GM23338 (cell line): ENCODE results near the gene AANAT. TPM values are rescaled to one million over a fixed set of nuclear protein-coding genes. Genes with fewer than 3 reads are reported as not detected.

Experiments used
- ATAC-seq: fragments of 200-7000 bp; cut with Tn5 transposase; 3 replicates; pipeline ENCODE4 v1.9.1; 2020
- DNase-seq: peaks from one replicate; pipeline ENCODE4 v3.0.0-alpha.2; 2015; ENCODE audit warnings: low spot score
- H2AFZ ChIP-seq: fragments of 200-600 bp; sonication (generic); 2 replicates; pipeline ENCODE4 v1.8.0; 2016; ENCODE audit warnings: antibody characterized with exemption, mild to moderate bottlenecking, moderate library complexity
- H3F3A ChIP-seq: fragments of 200-600 bp; sonication (generic); replicated peaks from 2 replicates; pipeline ENCODE4 v1.8.0; 2017; ENCODE audit warnings: antibody characterized with exemption, mixed run types, low read depth
- H3K27ac ChIP-seq: fragments of 200-600 bp; sonication (generic); 2 replicates; pipeline ENCODE4 v1.6.1; 2016; ENCODE audit warnings: low read depth
- H3K27me3 ChIP-seq: fragments of 200-600 bp; sonication (generic); 2 replicates; pipeline ENCODE4 v1.8.0; 2016; ENCODE audit warnings: mild to moderate bottlenecking, mixed run types, moderate library complexity; ENCODE audit not compliant: insufficient read depth
- H3K36me3 ChIP-seq: fragments of 200-600 bp; sonication (generic); 2 replicates; pipeline ENCODE4 v1.8.0; 2016; ENCODE audit warnings: mild to moderate bottlenecking; ENCODE audit not compliant: insufficient read depth
- H3K4me1 ChIP-seq: fragments of 200-600 bp; sonication (generic); 2 replicates; pipeline ENCODE4 v1.8.0; 2016; ENCODE audit warnings: mild to moderate bottlenecking, moderate library complexity; ENCODE audit not compliant: insufficient read depth
- H3K4me2 ChIP-seq: fragments of 200-600 bp; sonication (generic); 2 replicates; pipeline ENCODE4 v1.7.1; 2017; ENCODE audit warnings: mixed run types
- H3K4me3 ChIP-seq: fragments of 200-600 bp; sonication (generic); 2 replicates; pipeline ENCODE4 v1.6.1; 2016; ENCODE audit warnings: mixed run types
- H3K79me2 ChIP-seq: fragments of 200-600 bp; sonication (generic); replicated peaks from 2 replicates; pipeline ENCODE4 v1.8.0; 2017; ENCODE audit warnings: mild to moderate bottlenecking; ENCODE audit not compliant: insufficient read depth
- H3K9me2 ChIP-seq: fragments of 200-600 bp; sonication (generic); 2 replicates; pipeline ENCODE4 v1.8.0; 2017; ENCODE audit not compliant: insufficient read depth
- H4K20me1 ChIP-seq: fragments of 200-600 bp; sonication (generic); replicated peaks from 2 replicates; pipeline ENCODE4 v1.8.0; 2017; ENCODE audit warnings: mild to moderate bottlenecking; ENCODE audit not compliant: insufficient read depth
- H3K27ac Mint-ChIP-seq: 2 replicates; pipeline ENCODE4 v1.8.0; 2020; ENCODE audit warnings: inconsistent platforms, mild to moderate bottlenecking, moderate library complexity, mixed read lengths
- H3K27me3 Mint-ChIP-seq: 3 replicates; pipeline ENCODE4 v1.8.0; 2022; ENCODE audit warnings: low read depth, mild to moderate bottlenecking, moderate library complexity, mixed read lengths, inconsistent platforms; ENCODE audit not compliant: insufficient read depth, poor library complexity
- H3K36me3 Mint-ChIP-seq: 3 replicates; pipeline ENCODE4 v1.8.0; 2021; ENCODE audit warnings: low read depth, mild to moderate bottlenecking, inconsistent platforms, moderate library complexity, mixed read lengths
- H3K4me1 Mint-ChIP-seq: 3 replicates; pipeline ENCODE4 v1.8.0; 2020; ENCODE audit warnings: mild to moderate bottlenecking, inconsistent platforms, mixed read lengths
- H3K4me3 Mint-ChIP-seq: 3 replicates; pipeline ENCODE4 v1.8.0; 2021; ENCODE audit warnings: moderate library complexity, mild to moderate bottlenecking, inconsistent platforms, mixed read lengths
- H3K9me3 Mint-ChIP-seq: 3 replicates; pipeline ENCODE4 v1.8.0; 2020; ENCODE audit warnings: moderate library complexity, mild to moderate bottlenecking, inconsistent platforms, mixed read lengths
- EZH2phosphoT487 ChIP-seq: fragments of 200-600 bp; sonication (generic); IDR thresholded peaks from one replicate; pipeline ENCODE4 v1.8.1; 2018; ENCODE audit warnings: antibody characterized with exemption; ENCODE audit not compliant: unreplicated experiment
- JUNB ChIP-seq: IDR thresholded peaks from one replicate; pipeline ENCODE4 v1.6.1; 2016; ENCODE audit warnings: antibody characterized with exemption; ENCODE audit not compliant: unreplicated experiment
- NANOG ChIP-seq: IDR thresholded peaks from 2 replicates; pipeline ENCODE4 v1.6.1; 2016; ENCODE audit warnings: antibody characterized with exemption, borderline replicate concordance
- STAT1 ChIP-seq: IDR thresholded peaks from one replicate; pipeline ENCODE4 v1.6.1; 2016; ENCODE audit warnings: antibody characterized with exemption; ENCODE audit not compliant: unreplicated experiment
- ZNF331 ChIP-seq: fragments of 250-450 bp; sonication (Bioruptor Pico); IDR thresholded peaks from 2 replicates; pipeline ENCODE4 v1.5.0; 2020; ENCODE audit warnings: low read depth, mild to moderate bottlenecking, moderate library complexity
- polyA plus RNA-seq: library from polyadenylated mRNA; unstranded; fragments of >200 nt; fragmentation: Nextera tagmentation; extraction: Ambion mirVana; gene quantifications from 2 replicates; pipeline ENCODE4 v1.2.1, GENCODE V29; 2016
- total RNA-seq: library from RNA; depleted of rRNA; stranded (reverse); fragments of >200 nt; shearing (Covaris generic); gene quantifications from 2 replicates; pipeline ENCODE4 v1.2.3, GENCODE V29; 2014
- TF ChIP-seq, protein P1 (sequence below): fragments of 250-450 bp; sonication (Bioruptor Pico); IDR thresholded peaks from 2 replicates; pipeline ENCODE4 v1.5.0; 2020; ENCODE audit warnings: mild to moderate bottlenecking, moderate library complexity
- TF ChIP-seq, protein P2 (sequence below), 2 experiments: fragments of 200-600 bp in 1 of 2; sonication (generic) in 1 of 2; conservative IDR thresholded peaks; 2 replicates each; pipeline versions ENCODE4 v1.5.1 to v1.6.1; 2016 to 2017; ENCODE audit warnings: antibody characterized with exemption in 2 of 2, low read depth in 2 of 2, mild to moderate bottlenecking in 2 of 2, moderate library complexity in 1 of 2

The AANAT gene
- total and polyA plus RNA-seq, 2 experiments from 2014 or later = 0.28 to 1.0 TPM

DNA sequence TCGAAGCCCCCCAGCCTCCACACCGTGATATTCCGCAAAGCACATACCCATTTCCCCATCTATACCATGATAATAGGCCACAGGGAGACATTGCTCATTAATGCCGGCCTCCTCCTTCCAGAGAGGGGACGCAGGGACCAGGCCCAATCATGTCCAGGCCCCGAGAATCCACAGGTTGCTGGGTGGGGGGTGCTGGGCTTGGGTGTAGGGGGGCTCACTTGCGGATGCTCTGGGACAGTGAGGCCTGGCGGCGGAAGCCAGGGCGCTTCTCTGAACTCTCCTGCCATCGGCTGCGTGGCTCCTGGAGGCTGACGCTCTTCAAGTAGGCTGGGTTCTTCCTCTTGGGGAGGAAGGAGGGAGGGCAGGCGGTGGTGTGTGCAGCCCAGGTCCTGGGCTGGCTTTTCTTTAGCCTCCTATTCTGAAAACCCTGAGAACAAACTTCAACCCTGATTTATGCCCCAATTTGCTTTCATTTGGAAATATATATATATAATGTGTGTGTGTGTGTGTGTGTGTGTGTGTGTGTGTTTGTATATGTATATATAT lies 12.2 kb downstream of the AANAT start (continued):
- TF ChIP-seq, protein P1, sequence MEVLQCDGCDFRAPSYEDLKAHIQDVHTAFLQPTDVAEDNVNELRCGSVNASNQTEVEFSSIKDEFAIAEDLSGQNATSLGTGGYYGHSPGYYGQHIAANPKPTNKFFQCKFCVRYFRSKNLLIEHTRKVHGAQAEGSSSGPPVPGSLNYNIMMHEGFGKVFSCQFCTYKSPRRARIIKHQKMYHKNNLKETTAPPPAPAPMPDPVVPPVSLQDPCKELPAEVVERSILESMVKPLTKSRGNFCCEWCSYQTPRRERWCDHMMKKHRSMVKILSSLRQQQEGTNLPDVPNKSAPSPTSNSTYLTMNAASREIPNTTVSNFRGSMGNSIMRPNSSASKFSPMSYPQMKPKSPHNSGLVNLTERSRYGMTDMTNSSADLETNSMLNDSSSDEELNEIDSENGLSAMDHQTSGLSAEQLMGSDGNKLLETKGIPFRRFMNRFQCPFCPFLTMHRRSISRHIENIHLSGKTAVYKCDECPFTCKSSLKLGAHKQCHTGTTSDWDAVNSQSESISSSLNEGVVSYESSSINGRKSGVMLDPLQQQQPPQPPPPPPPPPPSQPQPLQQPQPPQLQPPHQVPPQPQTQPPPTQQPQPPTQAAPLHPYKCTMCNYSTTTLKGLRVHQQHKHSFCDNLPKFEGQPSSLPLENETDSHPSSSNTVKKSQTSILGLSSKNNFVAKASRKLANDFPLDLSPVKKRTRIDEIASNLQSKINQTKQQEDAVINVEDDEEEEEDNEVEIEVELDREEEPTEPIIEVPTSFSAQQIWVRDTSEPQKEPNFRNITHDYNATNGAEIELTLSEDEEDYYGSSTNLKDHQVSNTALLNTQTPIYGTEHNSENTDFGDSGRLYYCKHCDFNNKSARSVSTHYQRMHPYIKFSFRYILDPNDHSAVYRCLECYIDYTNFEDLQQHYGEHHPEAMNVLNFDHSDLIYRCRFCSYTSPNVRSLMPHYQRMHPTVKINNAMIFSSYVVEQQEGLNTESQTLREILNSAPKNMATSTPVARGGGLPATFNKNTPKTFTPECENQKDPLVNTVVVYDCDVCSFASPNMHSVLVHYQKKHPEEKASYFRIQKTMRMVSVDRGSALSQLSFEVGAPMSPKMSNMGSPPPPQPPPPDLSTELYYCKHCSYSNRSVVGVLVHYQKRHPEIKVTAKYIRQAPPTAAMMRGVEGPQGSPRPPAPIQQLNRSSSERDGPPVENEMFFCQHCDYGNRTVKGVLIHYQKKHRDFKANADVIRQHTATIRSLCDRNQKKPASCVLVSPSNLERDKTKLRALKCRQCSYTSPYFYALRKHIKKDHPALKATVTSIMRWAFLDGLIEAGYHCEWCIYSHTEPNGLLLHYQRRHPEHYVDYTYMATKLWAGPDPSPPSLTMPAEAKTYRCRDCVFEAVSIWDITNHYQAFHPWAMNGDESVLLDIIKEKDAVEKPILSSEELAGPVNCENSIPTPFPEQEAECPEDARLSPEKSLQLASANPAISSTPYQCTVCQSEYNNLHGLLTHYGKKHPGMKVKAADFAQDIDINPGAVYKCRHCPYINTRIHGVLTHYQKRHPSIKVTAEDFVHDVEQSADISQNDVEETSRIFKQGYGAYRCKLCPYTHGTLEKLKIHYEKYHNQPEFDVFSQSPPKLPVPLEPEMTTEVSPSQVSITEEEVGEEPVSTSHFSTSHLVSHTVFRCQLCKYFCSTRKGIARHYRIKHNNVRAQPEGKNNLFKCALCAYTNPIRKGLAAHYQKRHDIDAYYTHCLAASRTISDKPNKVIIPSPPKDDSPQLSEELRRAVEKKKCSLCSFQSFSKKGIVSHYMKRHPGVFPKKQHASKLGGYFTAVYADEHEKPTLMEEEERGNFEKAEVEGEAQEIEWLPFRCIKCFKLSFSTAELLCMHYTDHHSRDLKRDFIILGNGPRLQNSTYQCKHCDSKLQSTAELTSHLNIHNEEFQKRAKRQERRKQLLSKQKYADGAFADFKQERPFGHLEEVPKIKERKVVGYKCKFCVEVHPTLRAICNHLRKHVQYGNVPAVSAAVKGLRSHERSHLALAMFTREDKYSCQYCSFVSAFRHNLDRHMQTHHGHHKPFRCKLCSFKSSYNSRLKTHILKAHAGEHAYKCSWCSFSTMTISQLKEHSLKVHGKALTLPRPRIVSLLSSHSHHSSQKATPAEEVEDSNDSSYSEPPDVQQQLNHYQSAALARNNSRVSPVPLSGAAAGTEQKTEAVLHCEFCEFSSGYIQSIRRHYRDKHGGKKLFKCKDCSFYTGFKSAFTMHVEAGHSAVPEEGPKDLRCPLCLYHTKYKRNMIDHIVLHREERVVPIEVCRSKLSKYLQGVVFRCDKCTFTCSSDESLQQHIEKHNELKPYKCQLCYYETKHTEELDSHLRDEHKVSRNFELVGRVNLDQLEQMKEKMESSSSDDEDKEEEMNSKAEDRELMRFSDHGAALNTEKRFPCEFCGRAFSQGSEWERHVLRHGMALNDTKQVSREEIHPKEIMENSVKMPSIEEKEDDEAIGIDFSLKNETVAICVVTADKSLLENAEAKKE (CRISPR knock-in tag) = no peak
- TF ChIP-seq ZNF331 (CRISPR knock-in tag) (no peak), NANOG (no peak)

DNA sequence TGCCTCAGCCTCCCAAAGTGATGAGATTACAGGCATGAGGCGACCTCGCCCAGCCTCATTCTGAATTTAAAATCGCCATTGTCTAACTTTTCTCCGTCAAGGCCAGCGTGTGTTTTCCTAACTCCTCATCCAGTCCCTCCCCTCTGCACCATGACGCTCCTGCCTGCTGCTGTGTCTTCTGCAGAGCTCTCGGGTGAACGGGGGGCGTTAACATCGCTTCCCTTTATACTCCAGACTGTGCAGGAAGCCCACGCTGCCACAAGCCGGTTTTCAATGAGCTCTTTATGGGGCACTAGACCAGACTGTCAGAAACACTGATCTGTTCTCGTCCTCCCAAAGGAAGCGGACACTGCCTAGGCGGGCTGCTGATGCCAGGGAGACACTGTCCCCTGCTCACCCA lies 13.2 kb downstream of the AANAT start:
- ATAC-seq (no peak), DNase-seq (no peak)
- Histone ChIP-seq H3K27ac (no peak overlapping the region), H3K4me1 (no peaks in the 10 kb centered on the region), H3K36me3 (no peaks in the 10 kb centered on the region), H2AFZ (no peak overlapping the region), H4K20me1 (no peaks in the 10 kb centered on the region), H3K4me3 (no peak overlapping the region), H3K9me2 (no peaks in the 10 kb centered on the region), H3K4me2 (no peak overlapping the region), H3K27me3 (no peaks in the 10 kb centered on the region), H3F3A (no peaks in the 10 kb centered on the region), H3K79me2 (no peaks in the 10 kb centered on the region)
- Mint-ChIP-seq H3K4me3 (no peak overlapping the region), H3K9me3 (no peaks in the 10 kb centered on the region), H3K27me3 (peaks cover 7% of the 10 kb centered on the region), H3K36me3 (no peaks in the 10 kb centered on the region; the same call in 2 of the 3 replicates), H3K4me1 (no peaks in the 10 kb centered on the region; the same call in 2 of the 3 replicates), H3K27ac (no peak overlapping the region)
- TF ChIP-seq STAT1 = no peak
- TF ChIP-seq JUNB = no peak
- TF ChIP-seq, protein P1 (CRISPR knock-in tag) = no peak
- TF ChIP-seq, protein P2, sequence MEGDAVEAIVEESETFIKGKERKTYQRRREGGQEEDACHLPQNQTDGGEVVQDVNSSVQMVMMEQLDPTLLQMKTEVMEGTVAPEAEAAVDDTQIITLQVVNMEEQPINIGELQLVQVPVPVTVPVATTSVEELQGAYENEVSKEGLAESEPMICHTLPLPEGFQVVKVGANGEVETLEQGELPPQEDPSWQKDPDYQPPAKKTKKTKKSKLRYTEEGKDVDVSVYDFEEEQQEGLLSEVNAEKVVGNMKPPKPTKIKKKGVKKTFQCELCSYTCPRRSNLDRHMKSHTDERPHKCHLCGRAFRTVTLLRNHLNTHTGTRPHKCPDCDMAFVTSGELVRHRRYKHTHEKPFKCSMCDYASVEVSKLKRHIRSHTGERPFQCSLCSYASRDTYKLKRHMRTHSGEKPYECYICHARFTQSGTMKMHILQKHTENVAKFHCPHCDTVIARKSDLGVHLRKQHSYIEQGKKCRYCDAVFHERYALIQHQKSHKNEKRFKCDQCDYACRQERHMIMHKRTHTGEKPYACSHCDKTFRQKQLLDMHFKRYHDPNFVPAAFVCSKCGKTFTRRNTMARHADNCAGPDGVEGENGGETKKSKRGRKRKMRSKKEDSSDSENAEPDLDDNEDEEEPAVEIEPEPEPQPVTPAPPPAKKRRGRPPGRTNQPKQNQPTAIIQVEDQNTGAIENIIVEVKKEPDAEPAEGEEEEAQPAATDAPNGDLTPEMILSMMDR (conservative IDR thresholded peaks at IDR 0.05; ENCODE audit: low read depth in 2 of 2) = no peak
- no peak for TF ChIP-seq EZH2phosphoT487
